GM10266 (cell line): ENCODE results near the gene PRDM12.

Source experiments
- DNase-seq: peaks from one replicate; pipeline ENCODE4 v3.0.0; 2012; ENCODE audit errors: extremely low spot score
- TF ChIP-seq, protein P1 (sequence below): IDR thresholded peaks from 2 replicates; pipeline ENCODE4 v1.5.1; 2012; ENCODE audit warnings: mild to moderate bottlenecking, low read depth; ENCODE audit not compliant: control insufficient read depth, insufficient read depth; ENCODE audit errors: missing control alignments

Gene PRDM12

GRCh38 chr9:130664251-130665028 lies at the start of gene PRDM12:
PRDM12 (plus strand) TSS chr9:130664594; CDS start chr9:130664654, 60 bp downstream.
- no peak for DNase-seq

GRCh38 chr9:130616451-130616850 lies 47.9 kb upstream of the PRDM12 start:
- TF ChIP-seq, protein P1, sequence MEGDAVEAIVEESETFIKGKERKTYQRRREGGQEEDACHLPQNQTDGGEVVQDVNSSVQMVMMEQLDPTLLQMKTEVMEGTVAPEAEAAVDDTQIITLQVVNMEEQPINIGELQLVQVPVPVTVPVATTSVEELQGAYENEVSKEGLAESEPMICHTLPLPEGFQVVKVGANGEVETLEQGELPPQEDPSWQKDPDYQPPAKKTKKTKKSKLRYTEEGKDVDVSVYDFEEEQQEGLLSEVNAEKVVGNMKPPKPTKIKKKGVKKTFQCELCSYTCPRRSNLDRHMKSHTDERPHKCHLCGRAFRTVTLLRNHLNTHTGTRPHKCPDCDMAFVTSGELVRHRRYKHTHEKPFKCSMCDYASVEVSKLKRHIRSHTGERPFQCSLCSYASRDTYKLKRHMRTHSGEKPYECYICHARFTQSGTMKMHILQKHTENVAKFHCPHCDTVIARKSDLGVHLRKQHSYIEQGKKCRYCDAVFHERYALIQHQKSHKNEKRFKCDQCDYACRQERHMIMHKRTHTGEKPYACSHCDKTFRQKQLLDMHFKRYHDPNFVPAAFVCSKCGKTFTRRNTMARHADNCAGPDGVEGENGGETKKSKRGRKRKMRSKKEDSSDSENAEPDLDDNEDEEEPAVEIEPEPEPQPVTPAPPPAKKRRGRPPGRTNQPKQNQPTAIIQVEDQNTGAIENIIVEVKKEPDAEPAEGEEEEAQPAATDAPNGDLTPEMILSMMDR, result no peak
- no peak for DNase-seq

More at GRCh38 chr9:130664251-130665028, at the start of gene PRDM12:
- TF ChIP-seq, protein P1, result no peak

GRCh38 chr9:130623466-130623865 lies 40.9 kb upstream of the PRDM12 start:
- no peak for DNase-seq
- TF ChIP-seq, protein P1, result no peak

GRCh38 chr9:130624154-130624553 lies 40.2 kb upstream of the PRDM12 start:
- TF ChIP-seq, protein P1, result no peak
- DNase-seq, result no peak

- no peak for DNase-seq
- TF ChIP-seq, protein P1, result no peak
Observed at GRCh38 chr9:130626249-130626996, 38.0 kb upstream of the PRDM12 start.

- no peak for DNase-seq
- TF ChIP-seq, protein P1, result no peak
Observed at GRCh38 chr9:130627051-130627450, 37.3 kb upstream of the PRDM12 start.
